B cell (primary cell): Measurements from ENCODE around the gene SALL3. TPM values are rescaled to one million over a fixed set of nuclear protein-coding genes. Genes with fewer than 3 reads are reported as not detected.

Experiments used
- ATAC-seq: fragments of 200-7000 bp; cut with Tn5 transposase; one replicate; pipeline ENCODE4 v1.10.0; 2021; ENCODE audit warnings: low read depth, mild to moderate bottlenecking, moderate number of reproducible peaks, moderate library complexity
- CTCF ChIA-PET: fragments of 350-600 bp; sonication (Branson Sonifier 250); formaldehyde crosslinking; loops from one replicate; lab custom pipeline; 2021; ENCODE audit warnings: antibody characterized with exemption, inconsistent platforms; lab: Charles Lee
- POLR2A ChIA-PET: fragments of 350-600 bp; sonication (Branson Sonifier 250); formaldehyde crosslinking; loops from one replicate; lab custom pipeline; 2021; ENCODE audit warnings: antibody characterized with exemption; lab: Charles Lee
- DNase-seq: peaks from one replicate; pipeline ENCODE4 v3.0.0; 2013
- H2AFZ ChIP-seq: 2 replicates; pipeline ENCODE4 v1.6.1; 2012; ENCODE audit warnings: mild to moderate bottlenecking, low read depth, low read length; ENCODE audit not compliant: insufficient read depth, poor library complexity, severe bottlenecking
- H3K27ac ChIP-seq, 2 donors: 1 replicate in 1 of 2; 2 replicates in 1 of 2; pipeline ENCODE4 v1.5.1; 2012 to 2013; ENCODE audit warnings: low read length in 2 of 2, mild to moderate bottlenecking in 2 of 2, moderate library complexity in 1 of 2
- H3K27me3 ChIP-seq, 4 experiments: fragments of 200-600 bp in 1 of 4; sonication (generic) in 1 of 4; replicated peaks in 1 of 4; 1 replicate in 2 of 4; 2 replicates in 2 of 4; pipeline versions ENCODE4 v1.6.1 to v1.7.0; 2013 to 2016; ENCODE audit warnings: low read length in 3 of 4, mild to moderate bottlenecking in 2 of 4, mixed read lengths in 1 of 4, moderate library complexity in 1 of 4; ENCODE audit not compliant: insufficient read depth in 4 of 4, control insufficient read depth in 3 of 4; ENCODE audit errors: control extremely low read depth in 1 of 4
- H3K36me3 ChIP-seq, 2 experiments: replicated peaks in 1 of 2; 1 replicate in 1 of 2; 2 replicates in 1 of 2; pipeline versions ENCODE4 v1.6.1 to v1.7.1; 2013; ENCODE audit warnings: low read length in 1 of 2; ENCODE audit not compliant: insufficient read depth in 2 of 2, control insufficient read depth in 1 of 2; ENCODE audit errors: control extremely low read depth in 1 of 2, extremely low read depth in 1 of 2
- H3K4me1 ChIP-seq, 2 donors: fragments of 200-600 bp in 1 of 2; sonication (generic) in 1 of 2; 1 replicate in 1 of 2; 2 replicates in 1 of 2; pipeline versions ENCODE4 v1.5.1 to v1.6.1; 2013 to 2017; ENCODE audit warnings: low read length in 2 of 2; ENCODE audit not compliant: control insufficient read depth in 2 of 2, insufficient read depth in 2 of 2
- H3K4me2 ChIP-seq: replicated peaks from 2 replicates; pipeline ENCODE3; 2012; ENCODE audit warnings: mild to moderate bottlenecking, low read depth, low read length; ENCODE audit not compliant: poor library complexity, severe bottlenecking
- H3K4me3 ChIP-seq, 5 experiments: fragments of 200-600 bp in 1 of 5; sonication (generic) in 1 of 5; 1 replicate in 3 of 5; 2 replicates in 2 of 5; pipeline versions ENCODE4 v1.5.1 to v1.7.0; 2011 to 2016; ENCODE audit warnings: low read length in 4 of 5, mild to moderate bottlenecking in 4 of 5, low read depth in 2 of 5, control low read depth in 1 of 5, moderate library complexity in 1 of 5; ENCODE audit not compliant: insufficient read depth in 1 of 5; ENCODE audit errors: control extremely low read depth in 1 of 5, extremely low read depth in 1 of 5
- H3K79me2 ChIP-seq: fragments of 200-600 bp; sonication (generic); one replicate; pipeline ENCODE4 v1.6.0; 2016; ENCODE audit warnings: low read length; ENCODE audit not compliant: control insufficient read depth, insufficient read depth
- H3K9ac ChIP-seq: fragments of 200-600 bp; sonication (generic); 2 replicates; pipeline ENCODE4 v1.6.1; 2017; ENCODE audit warnings: mild to moderate bottlenecking, low read length, moderate library complexity
- H3K9me3 ChIP-seq, 3 donors: one replicate each; pipeline versions ENCODE4 v1.6.1 to v1.7.1; 2013; ENCODE audit warnings: low read length in 2 of 3; ENCODE audit not compliant: control insufficient read depth in 2 of 3, insufficient read depth in 1 of 3; ENCODE audit errors: control extremely low read depth in 1 of 3
- H4K20me1 ChIP-seq: 2 replicates; pipeline ENCODE4 v1.6.0; 2012; ENCODE audit warnings: mild to moderate bottlenecking, low read length; ENCODE audit not compliant: insufficient read depth, control insufficient read depth, poor library complexity, severe bottlenecking
- H3K27ac Mint-ChIP-seq: one replicate; pipeline ENCODE4 v1.8.0; 2021; ENCODE audit warnings: mixed read lengths
- H3K27me3 Mint-ChIP-seq: one replicate; pipeline ENCODE4 v1.8.0; 2021; ENCODE audit warnings: mixed read lengths
- H3K4me1 Mint-ChIP-seq: one replicate; pipeline ENCODE4 v1.8.0; 2021; ENCODE audit warnings: mixed read lengths
- H3K4me3 Mint-ChIP-seq: one replicate; pipeline ENCODE4 v1.8.0; 2021; ENCODE audit warnings: mixed read lengths
- H3K9me3 Mint-ChIP-seq: one replicate; pipeline ENCODE4 v1.8.0; 2022; ENCODE audit warnings: mixed read lengths; ENCODE audit not compliant: insufficient read depth
- EZH2 ChIP-seq: IDR thresholded peaks from 2 replicates; pipeline ENCODE4 v1.6.1; 2012; ENCODE audit warnings: borderline replicate concordance, low read depth, mild to moderate bottlenecking, moderate library complexity, low read length; ENCODE audit not compliant: insufficient read depth, poor library complexity, severe bottlenecking
- WGBS: methylation state at CpG from one replicate; pipeline ENCODE4 v1.1.5; 2013; ENCODE audit warnings: missing lambda C conversion rate; ENCODE audit not compliant: insufficient coverage; 5-methylcytosine and 5-hydroxymethylcytosine counted together
- intact Hi-C: fragments of 100-400 bp; cut with micrococcal nuclease; formaldehyde crosslinking; loops from one replicate; pipeline ENCODE4 v1.10.0; 2022
- polyA plus RNA-seq: library from polyadenylated mRNA; depleted of rRNA; stranded (reverse); fragments of >200 nt; gene quantifications from 2 replicates; pipeline ENCODE4 v1.2.3, GENCODE V29; 2012
- total RNA-seq, 2 donors: library from RNA; stranded (reverse); fragments of 120-200 nt in 1 of 2; gene quantifications; 1 replicate in 1 of 2; 2 replicates in 1 of 2; pipeline versions ENCODE4 v1.2.3 to v1.2.4, GENCODE V29; 2013 to 2022
- TF ChIP-seq, protein P1 (sequence below): fragments of 200-600 bp; IDR thresholded peaks from one replicate; pipeline ENCODE4 v1.8.0; 2022; ENCODE audit warnings: antibody characterized with exemption, mild to moderate bottlenecking

SALL3 gene
- total and polyA plus RNA-seq, 2 donors (not counting 1 experiment from before 2014, with no cell fraction given) = not detected

DNA sequence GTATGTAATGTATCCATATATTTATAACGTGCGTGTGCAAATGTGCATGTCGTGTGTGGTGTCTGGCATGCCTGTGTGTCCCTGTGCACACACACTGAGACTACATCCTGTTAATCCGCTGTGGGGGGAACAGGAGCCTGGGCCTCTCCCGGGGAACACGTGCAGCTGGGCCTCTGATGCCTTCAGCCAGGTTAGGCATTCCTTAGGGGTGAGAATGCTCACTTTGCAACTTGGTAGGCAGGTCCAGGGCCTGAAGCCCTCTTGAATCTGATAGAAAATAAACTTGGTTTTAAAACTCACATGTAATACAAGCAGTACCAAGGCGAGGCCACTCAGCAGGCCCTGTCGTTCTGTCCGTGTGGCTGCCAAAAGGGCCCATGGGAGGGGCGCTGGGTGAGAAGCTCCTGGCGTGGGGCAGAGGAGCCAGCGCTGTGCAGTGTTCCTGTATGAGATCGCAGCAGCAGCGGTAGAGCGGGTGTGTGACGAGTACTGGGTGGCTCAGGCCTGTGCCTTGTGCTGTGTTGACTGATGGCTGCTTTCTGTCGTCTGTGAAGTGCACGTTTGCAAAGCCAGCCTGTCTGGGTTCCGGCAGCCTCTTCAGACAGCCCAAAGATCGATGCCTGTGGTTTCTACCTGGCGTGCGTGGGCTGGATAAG is 16.2 kb downstream of the SALL3 start:
- H3K9ac ChIP-seq = no peak overlapping the region
- no peak overlapping the region for H3K4me3 Mint-ChIP-seq
- no peaks in the 10 kb centered on the region for H3K4me1 ChIP-seq
- no peaks in the 10 kb centered on the region for H3K4me1 Mint-ChIP-seq
- H3K9me3 Mint-ChIP-seq = no peaks in the 10 kb centered on the region
- no peak overlapping the region for H3K27ac Mint-ChIP-seq
- H3K4me2 ChIP-seq = no peak overlapping the region
- intact Hi-C loops = no loop called here
- ChIA-PET POLR2A (no interaction called here), CTCF (no interaction called here)
- no peaks in the 10 kb centered on the region for H3K79me2 ChIP-seq
- 96% methylated on average over 21 of the region's 22 CpGs for WGBS
- no peaks in the 10 kb centered on the region for H3K36me3 ChIP-seq
- peaks cover 0 to 27% (median 0%) of the 10 kb centered on the region in 3 donors for H3K9me3 ChIP-seq
- TF ChIP-seq, protein P1, sequence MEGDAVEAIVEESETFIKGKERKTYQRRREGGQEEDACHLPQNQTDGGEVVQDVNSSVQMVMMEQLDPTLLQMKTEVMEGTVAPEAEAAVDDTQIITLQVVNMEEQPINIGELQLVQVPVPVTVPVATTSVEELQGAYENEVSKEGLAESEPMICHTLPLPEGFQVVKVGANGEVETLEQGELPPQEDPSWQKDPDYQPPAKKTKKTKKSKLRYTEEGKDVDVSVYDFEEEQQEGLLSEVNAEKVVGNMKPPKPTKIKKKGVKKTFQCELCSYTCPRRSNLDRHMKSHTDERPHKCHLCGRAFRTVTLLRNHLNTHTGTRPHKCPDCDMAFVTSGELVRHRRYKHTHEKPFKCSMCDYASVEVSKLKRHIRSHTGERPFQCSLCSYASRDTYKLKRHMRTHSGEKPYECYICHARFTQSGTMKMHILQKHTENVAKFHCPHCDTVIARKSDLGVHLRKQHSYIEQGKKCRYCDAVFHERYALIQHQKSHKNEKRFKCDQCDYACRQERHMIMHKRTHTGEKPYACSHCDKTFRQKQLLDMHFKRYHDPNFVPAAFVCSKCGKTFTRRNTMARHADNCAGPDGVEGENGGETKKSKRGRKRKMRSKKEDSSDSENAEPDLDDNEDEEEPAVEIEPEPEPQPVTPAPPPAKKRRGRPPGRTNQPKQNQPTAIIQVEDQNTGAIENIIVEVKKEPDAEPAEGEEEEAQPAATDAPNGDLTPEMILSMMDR = no peak
- TF ChIP-seq EZH2 = no peak
- no peak overlapping the region for H3K4me3 ChIP-seq
- H3K27me3 ChIP-seq = no peaks in the 10 kb centered on the region
- peaks cover 15% of the 10 kb centered on the region for H3K27me3 Mint-ChIP-seq
- no peak for DNase-seq
- ATAC-seq = no peak
- H4K20me1 ChIP-seq = no peaks in the 10 kb centered on the region
- no peak overlapping the region for H3K27ac ChIP-seq
- no peak overlapping the region for H2AFZ ChIP-seq

DNA sequence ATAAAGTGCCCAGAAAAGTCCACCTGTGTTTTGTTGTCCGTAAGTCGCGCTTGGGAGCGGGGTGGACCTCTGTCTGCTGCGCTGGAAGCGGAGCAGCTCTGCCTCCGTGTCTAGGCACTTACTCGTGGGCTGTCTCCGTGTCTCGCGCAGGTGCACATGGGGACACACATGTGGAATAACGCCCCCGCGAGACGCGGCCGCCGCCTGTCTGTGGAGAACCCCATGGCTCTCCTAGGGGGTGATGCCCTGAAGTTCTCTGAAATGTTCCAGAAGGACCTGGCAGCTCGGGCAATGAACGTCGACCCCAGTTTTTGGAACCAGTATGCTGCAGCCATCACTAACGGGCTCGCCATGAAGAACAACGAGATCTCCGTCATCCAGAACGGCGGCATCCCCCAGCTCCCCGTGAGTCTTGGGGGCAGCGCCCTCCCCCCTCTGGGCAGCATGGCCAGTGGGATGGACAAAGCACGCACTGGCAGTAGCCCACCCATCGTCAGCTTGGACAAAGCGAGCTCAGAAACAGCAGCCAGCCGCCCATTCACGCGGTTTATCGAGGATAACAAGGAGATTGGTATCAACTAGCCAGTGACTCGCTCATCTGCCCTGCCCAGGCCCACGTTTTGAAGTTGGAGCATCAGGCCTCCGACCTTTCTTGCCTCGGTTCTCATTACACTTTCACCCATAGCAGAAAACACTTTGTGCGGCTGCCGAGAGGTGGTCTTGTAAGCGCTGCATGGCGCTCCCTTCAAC is 17.3 kb downstream of the SALL3 start:
- DNase-seq = no peak
- no peak overlapping the region for H3K27ac ChIP-seq
- intact Hi-C loops = no loop called here
- no peaks in the 10 kb centered on the region for H3K27me3 ChIP-seq
- no peaks in the 10 kb centered on the region for H3K4me1 Mint-ChIP-seq
- no peaks in the 10 kb centered on the region for H3K4me1 ChIP-seq
- no peak overlapping the region for H3K27ac Mint-ChIP-seq
- no peaks in the 10 kb centered on the region for H3K9me3 Mint-ChIP-seq
- ChIA-PET CTCF (no interaction called here), POLR2A (no interaction called here)
- no peak overlapping the region for H3K4me2 ChIP-seq
- H3K79me2 ChIP-seq = no peaks in the 10 kb centered on the region
- no peak overlapping the region for H3K4me3 Mint-ChIP-seq
- peaks cover 17% of the 10 kb centered on the region for H3K27me3 Mint-ChIP-seq
- no peak for TF ChIP-seq EZH2
- TF ChIP-seq, protein P1 = no peak
- no peak for ATAC-seq
- no peaks in the 10 kb centered on the region for H4K20me1 ChIP-seq
- H3K36me3 ChIP-seq = no peaks in the 10 kb centered on the region
- no peak overlapping the region for H3K4me3 ChIP-seq
- WGBS = 94% methylated on average over 44 of the region's 44 CpGs
- no peak overlapping the region for H2AFZ ChIP-seq
- no peak overlapping the region for H3K9ac ChIP-seq
- H3K9me3 ChIP-seq = peaks cover 0 to 27% (median 0%) of the 10 kb centered on the region in 3 donors
